ENCODE measurements around the gene SPATA17.

SPATA17 gene

GRCh38 chr1:217847643-217848042 lies 216.5 kb downstream of the SPATA17 start:
- no peak for DNase-seq (ENCODE audit: low read depth in 2 of 3, low spot score in 2 of 3)

- no peak for DNase-seq (ENCODE audit: low read depth in 2 of 3, low spot score in 2 of 3)
These were observed 225.3 kb downstream of the SPATA17 start for GRCh38 chr1:217856342-217857034.

- DNase-seq (ENCODE audit: low read depth in 2 of 3, low spot score in 2 of 3) = no peak
These were observed 225.9 kb downstream of the SPATA17 start for GRCh38 chr1:217857061-217857460.

- DNase-seq (ENCODE audit: low read depth in 2 of 3, low spot score in 2 of 3) = no peak
These were observed 230.5 kb downstream of the SPATA17 start for GRCh38 chr1:217861658-217862057.

- no peak for DNase-seq (ENCODE audit: low read depth in 2 of 3, low spot score in 2 of 3)
These were observed 236.4 kb downstream of the SPATA17 start for GRCh38 chr1:217867446-217867995.

- DNase-seq (ENCODE audit: low read depth in 2 of 3, low spot score in 2 of 3) = no peak
These were observed 240.8 kb downstream of the SPATA17 start for GRCh38 chr1:217871955-217872354.

GRCh38 chr1:217875229-217875628 lies 244.1 kb downstream of the SPATA17 start:
- DNase-seq (ENCODE audit: low read depth in 2 of 3, low spot score in 2 of 3) = no peak

GRCh38 chr1:217876401-217876800 lies 245.3 kb downstream of the SPATA17 start:
- no peak for DNase-seq (ENCODE audit: low read depth in 2 of 3, low spot score in 2 of 3)

GRCh38 chr1:217876896-217877295 lies 245.8 kb downstream of the SPATA17 start:
- no peak for DNase-seq (ENCODE audit: low read depth in 2 of 3, low spot score in 2 of 3)

- DNase-seq (ENCODE audit: low read depth in 2 of 3, low spot score in 2 of 3) = no peak
These were observed 250.0 kb downstream of the SPATA17 start for GRCh38 chr1:217881131-217881543.

- DNase-seq (ENCODE audit: low read depth in 2 of 3, low spot score in 2 of 3) = no peak
These were observed 250.6 kb downstream of the SPATA17 start for GRCh38 chr1:217881607-217882332.

- DNase-seq (ENCODE audit: low read depth in 2 of 3, low spot score in 2 of 3) = no peak
These were observed 254.0 kb downstream of the SPATA17 start for GRCh38 chr1:217885181-217885580.

- no peak for DNase-seq (ENCODE audit: low read depth in 2 of 3, low spot score in 2 of 3)
These were observed 257.2 kb downstream of the SPATA17 start for GRCh38 chr1:217888328-217888727.

- DNase-seq (ENCODE audit: low read depth in 2 of 3, low spot score in 2 of 3) = no peak
These were observed 258.3 kb downstream of the SPATA17 start for GRCh38 chr1:217889401-217889800.

- no peak for DNase-seq (ENCODE audit: low read depth in 2 of 3, low spot score in 2 of 3)
These were observed 260.8 kb downstream of the SPATA17 start for GRCh38 chr1:217891966-217892365.

GRCh38 chr1:217892750-217893149 lies 261.6 kb downstream of the SPATA17 start:
- no peak for DNase-seq (ENCODE audit: low read depth in 2 of 3, low spot score in 2 of 3)

GRCh38 chr1:217895841-217896240 lies 264.7 kb downstream of the SPATA17 start:
- DNase-seq (ENCODE audit: low read depth in 2 of 3, low spot score in 2 of 3) = no peak

- no peak for DNase-seq (ENCODE audit: low read depth in 2 of 3, low spot score in 2 of 3)
These were observed 265.3 kb downstream of the SPATA17 start for GRCh38 chr1:217896490-217896889.

GRCh38 chr1:217897100-217897499 lies 266.0 kb downstream of the SPATA17 start:
- DNase-seq (ENCODE audit: low read depth in 2 of 3, low spot score in 2 of 3) = no peak

- DNase-seq (ENCODE audit: low read depth in 2 of 3, low spot score in 2 of 3) = no peak
These were observed 268.5 kb downstream of the SPATA17 start for GRCh38 chr1:217899614-217900013.

- DNase-seq (ENCODE audit: low read depth in 2 of 3, low spot score in 2 of 3) = no peak
These were observed 276.4 kb downstream of the SPATA17 start for GRCh38 chr1:217907504-217907903.

GRCh38 chr1:217910203-217910602 lies 279.1 kb downstream of the SPATA17 start:
- no peak for DNase-seq (ENCODE audit: low read depth in 2 of 3, low spot score in 2 of 3)
